DOHH2 (cell line): ENCODE results near the gene GMPPA.

Source experiments
- H3F3A ChIP-seq: fragments of 200-600 bp; sonication (generic), shearing (Covaris generic); 2 replicates; pipeline ENCODE4 v1.6.0; 2016; ENCODE audit warnings: antibody characterized with exemption, mild to moderate bottlenecking; ENCODE audit not compliant: control insufficient read depth, insufficient read depth
- H3K27ac ChIP-seq: fragments of 200-600 bp; sonication (generic); 2 replicates; pipeline ENCODE4 v1.5.1; 2014; ENCODE audit warnings: low read depth, mild to moderate bottlenecking, low read length, moderate library complexity
- H3K27me3 ChIP-seq: fragments of 200-600 bp; sonication (generic); 2 replicates; pipeline ENCODE4 v1.6.1; 2014; ENCODE audit warnings: mild to moderate bottlenecking, low read length, mixed read lengths; ENCODE audit not compliant: control insufficient read depth
- H3K36me3 ChIP-seq: fragments of 200-600 bp; sonication (generic); 2 replicates; pipeline ENCODE4 v1.6.1; 2014; ENCODE audit warnings: mild to moderate bottlenecking, low read length, moderate library complexity, mixed read lengths; ENCODE audit not compliant: control insufficient read depth
- H3K4me1 ChIP-seq: fragments of 200-600 bp; sonication (generic); 2 replicates; pipeline ENCODE4 v1.6.1; 2014; ENCODE audit warnings: mild to moderate bottlenecking, low read length, mixed read lengths; ENCODE audit not compliant: control insufficient read depth
- H3K4me2 ChIP-seq: fragments of 200-600 bp; sonication (generic); 2 replicates; pipeline ENCODE4 v1.6.0; 2014; ENCODE audit warnings: mild to moderate bottlenecking, low read length, moderate library complexity
- H3K4me3 ChIP-seq: fragments of 200-600 bp; sonication (generic); 2 replicates; pipeline ENCODE4 v1.5.1; 2014; ENCODE audit warnings: mild to moderate bottlenecking, low read length, mixed read lengths
- H3K79me2 ChIP-seq: fragments of 200-600 bp; sonication (generic); 2 replicates; pipeline ENCODE4 v1.6.1; 2014; ENCODE audit warnings: mild to moderate bottlenecking, low read length, mixed read lengths; ENCODE audit not compliant: control insufficient read depth
- H3K9me2 ChIP-seq: fragments of 200-600 bp; sonication (generic); replicated peaks from 2 replicates; pipeline ENCODE4 v1.6.1; 2014; ENCODE audit warnings: mild to moderate bottlenecking, low read length, mixed read lengths; ENCODE audit not compliant: control insufficient read depth
- H3K9me3 ChIP-seq: fragments of 200-600 bp; sonication (generic); 2 replicates; pipeline ENCODE4 v1.6.1; 2014; ENCODE audit warnings: antibody characterized with exemption, low read length, mixed read lengths; ENCODE audit not compliant: control insufficient read depth, insufficient read depth
- H4K20me1 ChIP-seq: fragments of 200-600 bp; sonication (generic); 2 replicates; pipeline ENCODE4 v1.6.0; 2014; ENCODE audit warnings: low read depth, mild to moderate bottlenecking, antibody characterized with exemption, low read length, moderate library complexity; ENCODE audit not compliant: control insufficient read depth, insufficient read depth
- CTCF ChIP-seq: fragments of 200-600 bp; sonication (generic); IDR thresholded peaks from one replicate; pipeline ENCODE4 v1.5.1; 2014; ENCODE audit warnings: antibody characterized with exemption, mild to moderate bottlenecking, low read depth, low read length; ENCODE audit not compliant: poor library complexity, severe bottlenecking
- EZH2phosphoT487 ChIP-seq: fragments of 200-600 bp; sonication (generic); IDR thresholded peaks from 2 replicates; pipeline ENCODE4 v1.6.1; 2017; ENCODE audit warnings: borderline replicate concordance, mild to moderate bottlenecking, antibody characterized with exemption, low read length, moderate library complexity, mixed read lengths

The GMPPA gene

GRCh38 chr2:219537657-219538488 lies 39.2 kb downstream of the GMPPA start:
- no peaks in the 10 kb centered on the region for H3F3A ChIP-seq
- peaks cover 6% of the 10 kb centered on the region for H4K20me1 ChIP-seq
- TF ChIP-seq EZH2phosphoT487 (no peak), CTCF (no peak)
- H3K9me3 ChIP-seq = no peaks in the 10 kb centered on the region
- peaks cover 8% of the 10 kb centered on the region for H3K79me2 ChIP-seq
- no peak overlapping the region for H3K27ac ChIP-seq
- no peak overlapping the region for H3K4me2 ChIP-seq
- H3K4me1 ChIP-seq = peaks cover 14% of the 10 kb centered on the region
- H3K36me3 ChIP-seq = peaks cover 25% of the 10 kb centered on the region
- H3K9me2 ChIP-seq = no peaks in the 10 kb centered on the region
- no peak overlapping the region for H3K4me3 ChIP-seq
- H3K27me3 ChIP-seq = peaks cover under 1% of the 10 kb centered on the region; the same call in 1 of the 2 replicates

DNA sequence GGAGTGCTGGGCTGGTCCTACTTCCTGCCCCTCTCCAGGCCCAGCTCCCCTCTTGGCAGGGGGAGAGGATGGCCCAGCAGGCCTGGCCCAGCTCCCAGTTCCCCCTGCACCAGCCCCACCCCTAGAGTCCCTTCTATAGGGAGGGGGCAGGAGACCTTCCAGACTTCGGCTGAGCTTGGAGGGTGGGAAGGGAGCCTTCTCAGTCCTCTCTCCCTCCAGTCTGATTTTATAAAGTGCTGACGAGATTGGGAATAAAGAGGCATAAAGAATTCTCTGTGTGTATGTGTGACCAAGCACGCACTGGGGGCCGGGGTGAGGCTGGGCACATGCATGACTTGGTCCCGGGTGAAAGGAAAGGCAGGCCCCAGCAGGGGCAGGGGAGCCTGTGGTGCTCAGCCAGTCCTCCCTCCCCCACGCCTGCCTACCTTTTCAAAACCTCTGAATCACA lies 39.8 kb downstream of the GMPPA start:
- Histone ChIP-seq H4K20me1 (peaks cover 6% of the 10 kb centered on the region), H3K79me2 (peaks cover 8% of the 10 kb centered on the region), H3F3A (no peaks in the 10 kb centered on the region), H3K4me3 (no peak overlapping the region), H3K4me1 (peaks cover 14% of the 10 kb centered on the region), H3K4me2 (no peak overlapping the region), H3K27ac (no peak overlapping the region), H3K9me2 (no peaks in the 10 kb centered on the region), H3K36me3 (peaks cover 25% of the 10 kb centered on the region), H3K9me3 (no peaks in the 10 kb centered on the region), H3K27me3 (no peaks in the 10 kb centered on the region)
- TF ChIP-seq CTCF (no peak), EZH2phosphoT487 (no peak)

DNA sequence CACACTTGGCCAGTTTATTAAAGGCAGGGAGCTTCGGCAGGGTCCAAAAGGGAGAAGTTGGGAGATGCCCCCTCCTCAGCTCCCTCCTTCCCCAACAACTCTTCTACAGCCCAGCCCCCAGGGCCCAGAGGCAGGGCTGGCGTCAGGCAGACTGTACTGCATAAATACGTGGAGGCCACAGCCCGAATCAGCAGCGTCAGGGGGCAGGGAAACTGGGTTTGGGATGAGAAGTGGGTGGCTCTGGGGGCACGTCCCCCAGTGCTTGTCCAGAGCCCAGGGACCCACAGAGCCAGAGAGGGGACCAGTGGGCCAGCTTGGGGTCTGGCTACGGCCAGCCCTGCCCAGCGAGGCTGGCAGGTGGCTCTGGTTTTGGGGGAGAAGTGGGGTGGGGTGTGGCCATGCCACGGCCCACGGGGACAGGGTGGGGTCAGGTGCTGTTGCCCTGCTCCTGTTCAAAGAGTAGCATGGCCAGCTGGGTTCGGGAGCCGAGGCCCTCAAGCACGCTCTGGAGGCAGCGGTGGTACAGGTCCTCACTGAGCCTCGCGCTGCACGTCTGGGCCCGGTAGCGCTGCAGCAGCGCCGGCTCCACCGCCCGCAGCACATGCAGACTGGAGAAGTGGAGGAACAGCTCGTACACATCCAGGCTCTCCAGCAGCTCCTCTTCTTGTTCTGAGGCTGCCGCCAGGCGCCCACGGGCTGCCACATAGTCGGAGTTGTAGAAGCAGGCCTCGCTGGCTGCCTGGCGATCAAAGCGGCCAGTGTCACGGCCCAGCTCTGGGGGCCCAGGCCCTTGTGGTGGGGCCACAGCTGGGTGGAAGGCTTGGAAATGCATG lies 40.5 kb downstream of the GMPPA start:
- no peaks in the 10 kb centered on the region for H3K9me3 ChIP-seq
- H3K4me1 ChIP-seq = peaks cover 16% of the 10 kb centered on the region
- H3K4me2 ChIP-seq = no peak overlapping the region
- H3K4me3 ChIP-seq = no peak overlapping the region
- no peak overlapping the region for H3K27ac ChIP-seq
- peaks cover 25% of the 10 kb centered on the region for H3K36me3 ChIP-seq
- H3K79me2 ChIP-seq = peaks cover 8% of the 10 kb centered on the region
- no peaks in the 10 kb centered on the region for H3F3A ChIP-seq
- peaks cover 6% of the 10 kb centered on the region for H4K20me1 ChIP-seq
- H3K9me2 ChIP-seq = no peaks in the 10 kb centered on the region
- H3K27me3 ChIP-seq = peaks cover under 1% of the 10 kb centered on the region; the same call in 1 of the 2 replicates
- no peak for TF ChIP-seq CTCF
- no peak for TF ChIP-seq EZH2phosphoT487
